ENCODE measurements around the gene WWC1. TPM values are rescaled to one million over a fixed set of nuclear protein-coding genes. Genes with fewer than 3 reads are reported as not detected.

Gene WWC1
- 1.7 and 1.8 TPM in 2 replicates for total RNA-seq

DNA sequence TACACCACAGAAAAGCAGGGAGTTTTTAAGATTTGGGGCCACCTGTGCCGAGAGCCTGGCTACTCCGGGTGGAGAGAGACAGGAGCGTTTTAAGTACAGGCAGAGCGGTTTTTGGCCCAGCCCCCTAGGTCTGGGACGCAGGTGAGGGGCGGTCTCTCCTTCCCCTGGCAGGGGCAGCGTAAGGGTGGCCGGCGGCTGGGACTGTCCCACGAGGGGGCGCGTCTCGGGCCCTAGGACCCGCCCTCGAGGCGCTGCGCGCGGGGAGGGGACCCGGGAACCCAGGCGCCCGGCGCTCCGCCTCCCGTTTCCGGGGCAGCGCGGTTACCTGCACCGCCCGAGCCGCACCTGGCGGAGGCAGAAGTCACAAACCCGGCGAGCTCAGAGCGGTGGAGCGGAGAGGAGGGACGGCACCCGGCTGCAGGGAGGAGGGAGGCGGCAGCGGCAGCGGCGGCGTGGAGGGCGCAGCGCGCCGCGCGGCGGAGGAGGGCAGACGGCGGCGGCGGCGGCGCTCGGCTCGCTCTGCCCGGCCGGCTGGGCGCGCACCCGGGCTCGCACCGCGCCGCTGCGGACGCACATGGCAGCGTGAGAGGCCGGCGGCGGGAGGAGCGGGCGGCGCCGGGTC is at the start of gene WWC1:
TSS of gene WWC1 (plus strand) at position 304 of the 622 bp plus-strand sequence. CDS start 508 bp downstream, outside the sequence.

DNA sequence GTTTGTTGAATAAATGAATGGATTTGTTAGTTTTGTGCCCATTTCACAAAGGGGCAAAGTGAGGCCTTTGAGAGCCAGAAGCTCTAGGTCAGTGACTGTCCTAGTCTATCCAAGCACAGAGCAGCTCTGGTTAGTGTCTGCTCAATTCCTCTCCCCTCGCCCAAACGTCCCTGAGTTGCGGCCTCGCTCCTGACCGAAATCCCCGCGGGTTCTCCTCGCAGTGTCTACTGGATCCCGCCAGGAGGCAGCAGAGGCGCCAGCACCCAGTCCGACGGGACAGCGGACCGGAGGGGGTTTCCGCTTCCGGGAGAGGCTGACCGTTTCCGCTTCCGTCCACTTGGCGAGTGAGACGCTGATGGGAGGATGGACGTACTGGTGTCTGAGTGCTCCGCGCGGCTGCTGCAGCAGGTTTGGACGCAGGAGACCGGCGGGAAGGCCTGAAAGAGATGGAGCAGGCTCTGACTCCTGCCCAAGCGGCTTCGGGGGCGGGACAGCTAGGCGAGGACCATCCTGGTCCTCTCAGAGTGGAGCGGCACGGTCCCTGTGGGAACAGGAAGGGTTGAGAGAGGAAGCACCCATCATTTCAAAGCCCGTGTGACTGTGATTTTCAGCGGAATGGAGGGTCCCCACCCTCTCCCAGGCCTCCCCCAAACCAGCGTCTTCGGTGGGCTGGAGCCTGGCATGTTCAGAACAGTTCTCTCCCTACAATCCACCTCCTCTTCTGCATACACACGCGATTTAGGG is 194.9 kb downstream of the WWC1 start, which contains the start of gene RARS1:
TSS of gene RARS1 (plus strand) at position 336 of the 744 bp plus-strand sequence. CDS start at position 364, 28 bp downstream.

Other genes with a start within 250 kb of the WWC1 start
- 160 and 187 TPM in 2 replicates for gene RARS1, start 194.8 kb downstream of the WWC1 start, total RNA-seq
- 0.28 and 0.74 TPM in 2 replicates for gene FBLL1, start 237.7 kb downstream of the WWC1 start, total RNA-seq

Measured in smooth muscle cell of bladder (primary cell).